ENCODE results near the gene TLK1.

The TLK1 gene

GRCh38 chr2:171160119-171160955 is at the start of gene TLK1:
TLK1 (minus strand) TSS chr2:171160893; CDS start chr2:171160428, 465 bp downstream.
- DNase-seq: peak; percentile 64

DNA sequence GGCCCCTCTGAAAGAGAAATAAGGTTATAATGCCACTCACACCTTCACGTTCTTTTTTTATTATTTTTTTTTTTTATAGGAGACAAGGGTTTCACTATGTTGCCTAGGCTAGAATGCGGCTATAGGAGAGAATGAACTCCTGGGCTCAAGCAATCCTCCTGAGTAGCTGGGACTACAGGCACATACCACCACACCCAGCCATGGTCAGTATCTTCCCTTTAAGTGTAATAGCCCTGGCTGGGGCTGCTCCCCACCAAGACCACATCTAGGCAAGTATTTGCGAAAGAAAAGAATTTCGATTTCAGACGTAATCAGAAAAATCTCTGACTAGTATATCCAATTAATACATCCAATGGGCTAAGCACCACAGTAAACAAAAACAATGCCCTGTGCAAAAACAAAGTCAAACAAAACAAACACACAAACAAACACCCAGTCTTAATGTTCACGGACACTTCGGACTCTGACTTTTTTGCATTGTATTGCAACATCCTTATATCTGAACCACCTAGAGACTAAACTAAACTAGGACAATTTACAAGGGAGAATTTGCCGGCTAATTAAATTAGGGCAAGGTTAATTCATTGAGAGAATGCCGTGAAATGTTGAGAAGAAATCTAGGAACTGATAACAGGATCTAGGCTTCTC is 49.6 kb upstream of the TLK1 start:
- no peak for DNase-seq

- no peak for DNase-seq
These were observed 48.0 kb upstream of the TLK1 start for GRCh38 chr2:171208657-171209056.

DNA sequence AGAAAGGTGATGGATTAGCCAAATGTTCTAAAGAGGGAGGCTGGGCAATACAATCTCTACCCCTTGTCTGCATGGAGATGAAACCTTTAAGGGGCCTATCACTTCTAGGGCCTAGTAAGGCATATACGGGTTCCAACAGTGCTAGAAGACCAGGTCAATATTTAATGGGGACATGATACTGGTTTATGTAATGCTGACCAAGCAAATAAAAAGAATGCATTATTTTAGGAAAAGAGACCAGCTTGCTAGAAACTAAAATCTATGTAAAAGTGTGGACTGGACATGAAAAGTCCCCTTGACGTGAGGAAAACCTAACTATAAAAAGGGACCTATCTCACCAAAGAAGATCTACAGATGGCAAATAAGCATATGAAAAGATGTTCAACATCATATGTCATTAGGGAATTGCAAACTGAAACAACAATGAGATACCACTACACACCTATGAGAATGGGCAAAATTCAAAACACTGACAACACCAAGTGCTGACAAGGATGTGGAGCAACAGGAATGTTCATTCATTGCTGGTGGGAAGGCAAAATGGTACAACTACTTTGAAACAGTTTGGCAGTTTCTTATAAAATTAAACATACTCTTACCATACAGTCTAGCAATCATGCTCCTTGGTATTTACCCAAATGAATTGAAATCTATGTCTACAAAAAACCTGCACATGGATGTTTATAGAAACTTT is 45.9 kb upstream of the TLK1 start:
- no peak for DNase-seq

DNA sequence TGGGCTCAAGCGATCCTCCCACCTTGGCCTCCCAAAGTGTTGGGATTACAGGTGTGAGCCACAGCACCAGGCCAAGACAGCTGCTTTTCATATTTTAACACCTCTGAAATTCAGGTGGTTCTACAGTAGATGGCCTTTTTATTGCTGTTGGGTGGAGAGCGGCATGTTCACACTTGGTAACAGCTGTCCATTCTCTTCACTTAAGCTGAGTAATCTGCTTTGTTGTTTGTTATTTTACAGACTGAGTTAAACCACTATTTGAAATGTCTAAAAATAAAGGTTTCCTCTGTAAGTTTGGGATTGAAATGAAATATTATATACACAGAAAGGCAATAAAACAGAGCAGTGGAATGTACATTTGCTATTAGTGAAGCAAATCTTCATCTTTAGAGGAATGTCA is 44.9 kb upstream of the TLK1 start:
- no peak for DNase-seq

GRCh38 chr2:171201767-171202166 is 41.1 kb upstream of the TLK1 start:
- no peak for DNase-seq

GRCh38 chr2:171201271-171201670 is 40.6 kb upstream of the TLK1 start:
- DNase-seq: no peak

GRCh38 chr2:171200469-171200868 is 39.8 kb upstream of the TLK1 start:
- no peak for DNase-seq

- DNase-seq: no peak
These were observed 30.3 kb upstream of the TLK1 start for GRCh38 chr2:171191021-171191420.

GRCh38 chr2:171187819-171188218 is 27.1 kb upstream of the TLK1 start:
- DNase-seq: no peak

DNA sequence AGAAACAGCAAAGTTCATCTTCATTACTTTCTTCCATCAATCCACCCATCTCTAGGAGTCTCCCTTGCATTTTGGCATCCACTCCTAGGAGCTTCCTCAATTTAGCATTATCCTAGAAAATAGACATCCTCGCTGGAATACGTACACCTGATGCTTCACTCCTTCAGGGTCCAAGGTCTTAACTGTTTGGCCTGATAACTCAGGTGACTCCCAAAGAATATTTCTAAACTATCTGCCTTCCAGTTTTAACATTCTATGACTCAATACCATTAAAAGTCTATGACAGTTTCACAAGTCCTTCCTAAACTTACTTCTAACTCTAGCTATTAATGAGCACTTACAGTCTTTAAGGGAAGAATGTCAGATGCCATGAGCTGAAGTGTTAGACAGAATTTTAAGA is 26.5 kb upstream of the TLK1 start:
- no peak for DNase-seq

DNA sequence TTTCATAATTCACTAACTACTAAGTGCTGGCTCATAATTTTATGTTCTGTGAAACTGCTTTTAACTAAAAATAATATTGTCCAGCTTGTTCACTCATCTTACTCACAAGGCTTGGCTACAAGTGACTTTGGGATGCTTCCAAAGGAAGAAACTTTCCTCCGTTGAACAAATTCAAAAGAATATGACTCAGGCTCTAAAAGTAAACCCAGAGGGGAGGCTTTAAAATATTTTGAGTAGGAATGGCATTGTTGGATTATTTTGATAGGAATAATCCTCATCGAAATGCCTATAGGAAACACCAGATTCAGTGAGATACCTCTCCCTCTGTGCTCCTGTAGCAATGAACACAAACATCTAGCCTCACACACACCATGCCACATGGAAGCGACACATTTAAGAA is 25.2 kb upstream of the TLK1 start:
- DNase-seq: no peak

DNA sequence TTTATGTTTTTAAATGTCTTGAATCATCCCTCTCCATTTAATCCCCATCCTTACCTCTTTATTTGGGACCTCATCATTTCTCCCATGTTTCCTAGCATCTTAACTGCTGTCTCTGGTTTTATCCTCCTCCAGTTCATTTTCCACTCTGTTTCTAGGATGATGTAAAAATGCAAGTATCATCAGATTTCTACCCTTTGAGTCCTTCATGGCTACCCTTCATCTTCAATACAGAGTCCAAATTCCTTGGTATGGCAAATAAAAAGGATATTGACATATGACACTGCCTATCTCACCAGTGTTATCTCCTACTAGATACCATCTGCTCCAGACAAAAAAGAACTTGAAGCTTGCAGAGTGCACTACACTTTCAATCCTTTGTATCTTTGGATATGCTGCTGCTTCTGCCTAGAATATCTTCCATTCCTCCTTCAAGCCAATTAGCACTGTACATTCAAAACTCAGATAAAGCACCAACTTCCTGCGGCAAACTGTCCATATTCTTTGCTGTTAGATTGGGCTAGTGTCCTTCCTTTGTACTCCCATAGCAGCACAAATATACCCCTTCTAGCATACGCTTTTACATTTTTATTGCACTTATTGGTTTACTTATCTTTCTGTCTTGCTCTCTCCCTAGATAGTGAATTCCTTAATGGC is 24.6 kb upstream of the TLK1 start:
- no peak for DNase-seq

GRCh38 chr2:171181064-171182049 is 20.7 kb upstream of the TLK1 start:
- DNase-seq: no peak

DNA sequence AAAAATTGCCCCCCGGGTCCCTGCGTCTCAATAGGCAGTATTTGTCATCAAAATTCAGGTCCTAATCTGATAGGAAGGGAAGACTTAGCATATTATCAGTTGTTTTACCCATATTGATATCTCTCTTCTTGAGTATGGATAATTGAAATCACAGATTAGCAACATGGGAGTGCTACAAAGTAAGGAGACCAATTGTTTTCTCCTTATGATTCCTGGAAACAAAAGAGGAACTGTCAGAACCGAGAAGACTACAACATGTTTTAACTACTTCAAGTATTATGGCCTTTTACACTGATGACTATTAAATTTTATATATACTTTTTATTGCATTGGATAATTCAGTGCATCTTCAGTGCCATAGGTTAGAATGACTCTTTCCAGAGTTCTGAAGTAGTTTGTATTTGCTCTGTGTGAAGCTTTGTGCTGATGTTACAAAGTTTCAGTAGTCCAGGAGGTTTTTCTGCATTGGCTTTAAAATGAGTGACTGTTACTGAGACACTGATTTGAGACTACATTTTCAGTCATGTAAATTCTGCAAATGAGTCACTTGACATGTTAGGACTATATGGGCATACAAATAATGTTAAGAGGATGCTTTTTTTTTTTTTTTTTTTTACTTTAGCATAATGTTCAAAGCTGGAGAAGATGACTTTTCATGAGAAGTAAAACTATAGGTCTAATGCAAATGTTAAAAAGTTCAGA is 19.7 kb upstream of the TLK1 start:
- DNase-seq: no peak

DNA sequence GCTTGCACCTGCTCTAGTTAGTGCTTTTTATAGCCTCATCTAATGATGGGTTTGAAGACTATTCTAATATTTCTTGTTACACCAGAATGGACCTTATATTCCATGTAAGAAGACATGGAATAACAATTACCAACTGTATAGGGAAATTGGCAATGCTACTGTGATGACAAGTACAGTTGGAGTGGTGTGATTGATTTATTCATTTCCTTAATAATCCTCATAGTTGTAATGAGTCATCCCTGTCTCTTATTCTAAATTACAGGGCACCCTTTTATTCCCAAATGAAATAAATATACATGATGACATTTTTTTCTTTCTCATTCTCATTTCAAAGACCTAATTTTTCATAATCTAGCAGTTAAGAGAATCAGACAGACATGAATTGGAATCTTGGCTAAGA is 18.3 kb upstream of the TLK1 start:
- DNase-seq: no peak

DNA sequence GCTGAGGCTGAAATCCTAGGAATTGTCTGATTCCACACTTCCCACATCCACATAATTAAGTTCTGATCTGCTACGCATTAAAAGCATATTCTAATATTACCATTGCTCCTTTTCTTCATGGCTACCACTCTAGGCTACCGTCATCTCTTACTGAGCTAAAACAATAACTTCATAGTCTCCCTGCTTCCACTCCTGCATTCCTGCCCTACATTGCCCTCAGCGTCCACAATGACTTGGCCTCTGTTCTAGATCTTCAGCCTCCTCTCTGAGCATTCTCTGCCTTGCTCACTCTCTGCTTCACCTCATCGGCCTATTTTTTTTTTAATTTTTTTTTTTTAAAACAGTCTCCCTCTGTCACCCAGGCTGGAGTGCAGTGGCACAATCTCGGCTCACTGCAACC is 15.8 kb upstream of the TLK1 start:
- DNase-seq: no peak

DNA sequence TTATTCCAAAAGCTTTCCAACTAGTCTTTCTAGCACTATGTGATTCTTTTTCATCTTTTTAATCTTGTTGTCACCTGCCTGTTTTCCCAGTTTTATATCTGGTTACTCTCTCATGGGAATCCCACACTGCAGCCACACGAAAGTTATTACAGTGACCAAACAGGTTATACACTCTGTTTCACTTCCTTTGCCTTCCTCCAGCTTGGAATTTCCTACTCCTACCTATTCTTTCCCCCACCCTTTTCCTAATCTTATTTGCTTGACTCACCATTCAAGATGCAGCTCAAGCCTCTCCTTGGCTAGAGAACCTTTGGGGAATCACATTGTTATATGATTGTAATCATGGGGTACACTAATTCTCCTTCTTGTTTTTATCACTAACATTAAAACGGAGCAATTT is 13.4 kb upstream of the TLK1 start:
- DNase-seq: no peak

- DNase-seq: no peak
These were observed 12.4 kb upstream of the TLK1 start for GRCh38 chr2:171173087-171173486.

DNA sequence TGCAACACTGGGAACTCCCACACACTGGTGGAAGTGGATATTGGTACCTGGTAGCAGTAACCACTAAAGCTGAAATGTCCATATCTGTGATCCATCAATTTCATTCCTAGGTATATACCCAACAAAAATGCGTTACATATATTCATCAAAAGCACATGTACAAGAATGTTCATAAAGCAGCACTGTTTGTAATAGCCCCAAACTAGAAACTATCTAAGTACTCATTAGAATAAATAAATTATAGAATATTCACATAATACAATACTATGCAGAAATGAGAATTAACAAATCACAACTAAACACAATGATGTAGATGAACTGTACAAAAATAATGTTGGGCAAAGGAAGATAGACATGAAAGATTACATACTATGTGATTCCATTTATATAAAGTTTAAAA is 11.1 kb upstream of the TLK1 start:
- DNase-seq: no peak

GRCh38 chr2:171169839-171170238 is 9.1 kb upstream of the TLK1 start:
- no peak for DNase-seq

DNA sequence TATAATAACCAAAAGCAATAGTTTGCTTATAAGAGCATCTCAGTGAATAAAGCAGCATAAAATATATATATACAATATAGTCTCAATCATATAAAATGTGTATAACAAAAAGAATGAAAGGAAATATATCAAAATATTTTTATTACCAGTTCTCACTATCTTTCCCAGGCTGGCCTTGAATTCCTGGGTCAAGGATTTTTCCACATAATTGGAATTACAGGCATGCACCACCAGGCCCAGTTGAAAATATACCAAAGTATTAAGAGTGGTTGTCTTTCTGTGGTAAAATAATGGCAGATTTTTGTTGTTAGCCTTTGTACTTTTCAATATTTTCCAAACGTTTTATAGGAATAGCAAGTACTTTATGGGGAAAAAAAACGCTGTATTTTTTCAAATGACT is 8.6 kb upstream of the TLK1 start:
- DNase-seq: no peak

Measured in NCI-H1105 (cell line).